ENCODE measurements around the gene FZD7. TPM values are rescaled to one million over a fixed set of nuclear protein-coding genes. Genes with fewer than 3 reads are reported as not detected.

FZD7 gene
- total and polyA plus RNA-seq, 3 donors from 2014 or later, result 7.1 to 9.1 (median 8.3) TPM

DNA sequence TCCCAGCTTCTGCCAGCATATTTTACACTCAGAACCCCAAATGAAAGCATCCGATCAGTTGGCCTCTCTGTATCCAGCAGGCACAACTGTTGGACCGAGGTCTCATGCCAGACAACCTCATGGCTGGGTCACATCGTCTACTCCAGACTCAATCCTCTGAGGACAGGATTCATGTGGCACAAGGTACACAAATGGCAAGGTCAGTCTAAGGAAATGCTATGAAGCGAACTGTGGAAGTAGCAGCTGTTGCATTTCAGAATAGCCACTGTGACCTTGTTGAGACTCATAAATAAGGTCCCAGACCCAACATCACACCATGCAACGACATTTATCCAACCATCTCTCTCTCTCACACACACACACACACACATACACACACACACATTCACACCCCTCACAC is 7.1 kb upstream of the FZD7 start:
- Histone ChIP-seq H3K36me3 (ENCODE audit: low read depth, missing control alignments) (no peaks in the 10 kb centered on the region), H3K9me3 (no peaks in the 10 kb centered on the region), H3K4me1 (no peaks in the 10 kb centered on the region), H3K27me3 (no peaks in the 10 kb centered on the region), H3K4me3 (no peak overlapping the region), H3K27ac (no peak overlapping the region)
- intact Hi-C loops (cut with DNase I; ENCODE audit: low total_unique reads), result no loop called here
- WGBS, 2 donors, result 84 to 87% methylated on average over 5 of the region's 5 CpGs
- TF ChIP-seq POLR2A (IDR thresholded peaks at IDR 0.05), result no peak
- TF ChIP-seq, protein P1, sequence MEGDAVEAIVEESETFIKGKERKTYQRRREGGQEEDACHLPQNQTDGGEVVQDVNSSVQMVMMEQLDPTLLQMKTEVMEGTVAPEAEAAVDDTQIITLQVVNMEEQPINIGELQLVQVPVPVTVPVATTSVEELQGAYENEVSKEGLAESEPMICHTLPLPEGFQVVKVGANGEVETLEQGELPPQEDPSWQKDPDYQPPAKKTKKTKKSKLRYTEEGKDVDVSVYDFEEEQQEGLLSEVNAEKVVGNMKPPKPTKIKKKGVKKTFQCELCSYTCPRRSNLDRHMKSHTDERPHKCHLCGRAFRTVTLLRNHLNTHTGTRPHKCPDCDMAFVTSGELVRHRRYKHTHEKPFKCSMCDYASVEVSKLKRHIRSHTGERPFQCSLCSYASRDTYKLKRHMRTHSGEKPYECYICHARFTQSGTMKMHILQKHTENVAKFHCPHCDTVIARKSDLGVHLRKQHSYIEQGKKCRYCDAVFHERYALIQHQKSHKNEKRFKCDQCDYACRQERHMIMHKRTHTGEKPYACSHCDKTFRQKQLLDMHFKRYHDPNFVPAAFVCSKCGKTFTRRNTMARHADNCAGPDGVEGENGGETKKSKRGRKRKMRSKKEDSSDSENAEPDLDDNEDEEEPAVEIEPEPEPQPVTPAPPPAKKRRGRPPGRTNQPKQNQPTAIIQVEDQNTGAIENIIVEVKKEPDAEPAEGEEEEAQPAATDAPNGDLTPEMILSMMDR (IDR thresholded peaks at IDR 0.05), result no peak
- DNase-seq, result no peak

DNA sequence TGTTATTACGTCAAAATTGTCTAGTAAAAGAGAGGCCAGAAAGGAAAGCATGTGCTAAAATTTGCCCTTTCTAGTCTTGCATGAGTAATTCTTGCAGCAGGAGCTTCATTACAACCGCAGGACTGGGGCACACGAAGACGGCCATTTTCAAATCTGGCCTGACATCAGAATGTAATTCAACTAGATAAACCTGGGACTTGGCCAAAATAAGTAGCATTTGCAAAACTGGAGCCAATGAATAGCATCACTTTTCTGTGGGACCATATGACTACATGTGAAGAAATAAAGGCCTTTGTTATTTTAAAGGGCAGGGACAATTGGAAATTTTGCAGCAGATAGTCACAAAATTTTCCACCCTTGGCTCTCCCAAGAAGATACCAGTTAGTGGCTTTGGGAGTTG is 3.0 kb upstream of the FZD7 start:
- Histone ChIP-seq H3K36me3 (ENCODE audit: low read depth, missing control alignments) (no peaks in the 10 kb centered on the region), H3K27ac (no peak overlapping the region), H3K4me1 (peaks cover 4% of the 10 kb centered on the region), H3K27me3 (no peaks in the 10 kb centered on the region), H3K4me3 (no peak overlapping the region), H3K9me3 (no peaks in the 10 kb centered on the region)
- intact Hi-C loops (cut with DNase I; ENCODE audit: low total_unique reads), result no loop called here
- TF ChIP-seq, protein P1 (IDR thresholded peaks at IDR 0.05), result no peak
- WGBS, 2 donors, result 87 to 93% methylated on average over 4 of the region's 4 CpGs
- no peak for DNase-seq

DNA sequence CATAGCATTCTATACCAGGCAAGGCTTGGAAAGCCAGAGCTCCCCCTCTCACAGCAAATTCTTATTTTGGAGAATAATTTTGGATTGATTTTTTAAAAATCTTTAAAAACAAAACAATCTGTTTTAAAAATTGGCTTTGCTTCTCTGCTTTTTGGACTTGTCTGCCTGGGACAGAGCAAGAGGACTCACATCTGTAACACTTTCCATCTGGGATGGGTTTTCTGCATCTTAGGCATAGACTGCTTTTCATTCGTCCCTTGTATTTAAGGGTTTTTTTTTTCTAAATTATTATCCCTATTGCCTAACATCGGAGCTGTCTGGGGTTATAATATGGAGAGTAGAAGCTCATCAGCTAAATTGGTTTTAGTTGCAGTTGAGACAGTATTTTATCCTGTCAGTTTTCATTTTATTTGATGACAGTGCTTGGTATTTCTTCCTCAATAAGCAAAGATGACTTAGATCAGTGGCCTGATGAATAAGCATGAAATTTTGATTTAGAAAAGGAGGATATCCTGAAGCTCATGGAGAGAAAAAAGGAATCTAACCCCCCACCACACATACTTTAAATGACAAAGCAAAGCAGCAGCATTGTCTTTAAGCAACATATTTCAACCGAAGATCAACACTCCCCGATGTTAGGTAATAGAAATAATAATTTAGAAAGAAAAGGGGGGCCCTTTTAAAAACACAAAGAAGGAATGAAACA is 2.3 kb upstream of the FZD7 start:
- intact Hi-C loops (cut with DNase I; ENCODE audit: low total_unique reads), result no loop called here
- DNase-seq, result no peak
- Histone ChIP-seq H3K4me3 (peak overlapping the region in 1 of 2 donors; percentile 74), H3K4me1 (peaks cover 4% of the 10 kb centered on the region), H3K36me3 (ENCODE audit: low read depth, missing control alignments) (no peaks in the 10 kb centered on the region), H3K27me3 (no peaks in the 10 kb centered on the region), H3K27ac (peak overlapping the region in 1 of 2 donors; percentile 95), H3K9me3 (no peaks in the 10 kb centered on the region)
- WGBS, 2 donors, result 54 to 65% methylated on average over 4 of the region's 4 CpGs
- TF ChIP-seq POLR2A (IDR thresholded peaks at IDR 0.05), result no peak
- TF ChIP-seq, protein P1 (IDR thresholded peaks at IDR 0.05), result no peak

DNA sequence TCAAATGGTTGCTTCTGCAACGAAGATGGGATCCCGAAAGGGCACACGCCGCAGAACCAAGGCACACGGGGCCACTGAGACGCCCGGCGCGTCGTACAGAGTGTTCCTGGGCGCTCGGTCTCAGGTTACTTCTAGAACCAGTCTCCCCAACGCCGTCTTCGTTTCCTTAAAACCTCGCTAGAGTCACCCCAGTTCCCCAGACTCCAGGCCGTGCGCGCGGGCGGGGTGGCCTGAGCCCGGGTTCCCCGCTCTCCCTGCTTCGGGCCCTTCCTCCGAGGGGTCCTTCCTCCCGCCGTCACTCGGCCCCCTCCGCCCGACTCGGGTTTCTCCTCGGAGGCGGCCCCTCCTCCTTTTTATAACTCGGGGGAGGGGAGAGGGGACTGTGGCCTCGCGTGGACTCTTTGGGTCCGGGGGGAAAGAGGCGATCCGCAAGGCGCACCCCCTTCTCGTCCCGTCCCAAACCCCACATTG is 774 bp upstream of the FZD7 start:
- H3K4me1 ChIP-seq, result peaks cover 4% of the 10 kb centered on the region
- WGBS, 2 donors, result 0 to 1% methylated on average over 30 to 42 of the region's 42 CpGs
- no peaks in the 10 kb centered on the region for H3K36me3 ChIP-seq (ENCODE audit: low read depth, missing control alignments)
- H3K9me3 ChIP-seq, result no peaks in the 10 kb centered on the region
- peak overlapping the region; percentile 81 to 95 for H3K27ac ChIP-seq
- intact Hi-C loops (cut with DNase I; ENCODE audit: low total_unique reads), result no loop called here
- peak; percentile 49 for DNase-seq
- TF ChIP-seq, protein P1 (IDR thresholded peaks at IDR 0.05), result no peak
- no peak for TF ChIP-seq POLR2A (IDR thresholded peaks at IDR 0.05)
- peak overlapping the region; percentile 70 to 74 for H3K4me3 ChIP-seq
- H3K27me3 ChIP-seq, result no peaks in the 10 kb centered on the region

All from testis (tissue), 3 donors.